ENCODE data around the gene KIRREL3. TPM values are rescaled to one million over a fixed set of nuclear protein-coding genes. Genes with fewer than 3 reads are reported as not detected.

The KIRREL3 gene
- total and polyA plus RNA-seq, 2 of the 8 experiments (the other 6 are each of a cell fraction or from before 2014, with no cell fraction given), result 0.29 to 0.32 TPM

DNA sequence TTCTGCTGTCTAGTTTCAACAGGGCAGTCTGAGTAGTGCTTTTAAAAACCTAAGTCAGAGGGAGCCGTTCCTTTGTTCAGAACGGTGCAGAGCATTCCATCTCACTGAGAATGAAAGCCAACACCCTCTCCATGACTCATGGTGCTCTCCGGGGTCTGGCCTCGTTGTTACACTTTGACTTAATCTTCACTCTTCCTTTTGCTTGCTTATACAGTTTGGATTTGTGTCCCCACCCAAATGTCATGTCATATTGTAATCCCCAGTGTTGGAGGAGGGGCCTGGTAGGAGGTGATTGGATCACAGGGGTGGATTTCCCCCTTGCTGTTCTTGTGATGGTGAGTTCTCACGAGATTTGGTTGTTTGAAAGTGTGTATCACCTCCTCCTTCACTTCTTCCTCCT is 352.8 kb downstream of the KIRREL3 start (continued):
- no peak for TF ChIP-seq RNF2 (IDR thresholded peaks at IDR 0.05; ENCODE audit: borderline replicate concordance, low read depth, low read length, missing control alignments, poor library complexity, severe bottlenecking)
- no peak for TF ChIP-seq EZH2 (IDR thresholded peaks at IDR 0.05; ENCODE audit: low read depth, low read length, severe bottlenecking)
- TF ChIP-seq CBX8 (IDR thresholded peaks at IDR 0.05; ENCODE audit: borderline replicate concordance, low read depth, low read length), result no peak

All from H1 (cell line).